ENCODE results near the gene GOLGA6L9. TPM values are rescaled to one million over a fixed set of nuclear protein-coding genes. Genes with fewer than 3 reads are reported as not detected.
"Not testable (repeated sequence)": the region's sequence is repeated elsewhere in the genome, so short reads cannot be mapped to it uniquely, and the experiment has no call there.

GOLGA6L9 gene
- total RNA-seq: 19.1 to 21.0 TPM (median 19.7 TPM) in 3 replicates

GRCh38 chr15:82429693-82430092 is at the start of gene GOLGA6L9:
GOLGA6L9 (plus strand) TSS chr15:82429816; CDS start chr15:82430080, 264 bp downstream.
- H3K36me3 Mint-ChIP-seq; H3K27me3 Mint-ChIP-seq (ENCODE audit: low read depth); H3K9me3 Mint-ChIP-seq; DNase-seq (ENCODE audit: low spot score in 2 of 2, unreplicated experiment in 2 of 2); H3K4me1 Mint-ChIP-seq; H3K4me3 Mint-ChIP-seq; H3K27ac Mint-ChIP-seq: not testable (repeated sequence)

- not testable (repeated sequence) for H3K36me3 Mint-ChIP-seq; H3K27ac Mint-ChIP-seq; H3K27me3 Mint-ChIP-seq (ENCODE audit: low read depth)
Observed at GRCh38 chr15:82381330-82381955, 48.2 kb upstream of the GOLGA6L9 start.

GRCh38 chr15:82387209-82387608 is 42.4 kb upstream of the GOLGA6L9 start:
- not testable (repeated sequence) for H3K27me3 Mint-ChIP-seq (ENCODE audit: low read depth); H3K4me3 Mint-ChIP-seq; H3K27ac Mint-ChIP-seq; H3K9me3 Mint-ChIP-seq; DNase-seq (ENCODE audit: low spot score in 2 of 2, unreplicated experiment in 2 of 2); H3K36me3 Mint-ChIP-seq
- peaks cover 25% of the 10 kb centered on the region for H3K4me1 Mint-ChIP-seq

More at GRCh38 chr15:82381330-82381955, 48.2 kb upstream of the GOLGA6L9 start:
- H3K4me3 Mint-ChIP-seq; DNase-seq (ENCODE audit: low spot score in 2 of 2, unreplicated experiment in 2 of 2); H3K4me1 Mint-ChIP-seq; H3K9me3 Mint-ChIP-seq: not testable (repeated sequence)

GRCh38 chr15:82390152-82390551 is 39.5 kb upstream of the GOLGA6L9 start:
- H3K36me3 Mint-ChIP-seq; H3K4me3 Mint-ChIP-seq; H3K9me3 Mint-ChIP-seq; H3K27ac Mint-ChIP-seq; DNase-seq (ENCODE audit: low spot score in 2 of 2, unreplicated experiment in 2 of 2); H3K27me3 Mint-ChIP-seq (ENCODE audit: low read depth): not testable (repeated sequence)
- peaks cover 25% of the 10 kb centered on the region for H3K4me1 Mint-ChIP-seq

- H3K36me3 Mint-ChIP-seq; H3K27me3 Mint-ChIP-seq (ENCODE audit: low read depth); H3K4me3 Mint-ChIP-seq; DNase-seq (ENCODE audit: low spot score in 2 of 2, unreplicated experiment in 2 of 2); H3K9me3 Mint-ChIP-seq: not testable (repeated sequence)
- Mint-ChIP-seq H3K27ac (peak overlapping the region; percentile 13), H3K4me1 (peaks cover 31% of the 10 kb centered on the region)
Observed at GRCh38 chr15:82392077-82392476, 37.5 kb upstream of the GOLGA6L9 start.

- H3K27me3 Mint-ChIP-seq (ENCODE audit: low read depth): no peaks in the 10 kb centered on the region
- H3K36me3 Mint-ChIP-seq: peaks cover 12% of the 10 kb centered on the region
- peaks cover 27% of the 10 kb centered on the region for H3K4me1 Mint-ChIP-seq
- no peak for TF ChIP-seq CTCF (IDR thresholded peaks at IDR 0.05; ENCODE audit: unreplicated experiment)
- peaks cover 14% of the 10 kb centered on the region for H3K9me3 Mint-ChIP-seq
- H3K27ac Mint-ChIP-seq: no peak overlapping the region
- DNase-seq (ENCODE audit: low spot score in 2 of 2, unreplicated experiment in 2 of 2): no peak
- no peak overlapping the region for H3K4me3 Mint-ChIP-seq
Observed at GRCh38 chr15:82393671-82394070, 35.9 kb upstream of the GOLGA6L9 start.

- H3K27ac Mint-ChIP-seq; DNase-seq (ENCODE audit: low spot score in 2 of 2, unreplicated experiment in 2 of 2); H3K4me3 Mint-ChIP-seq; H3K27me3 Mint-ChIP-seq (ENCODE audit: low read depth): not testable (repeated sequence)
- H3K4me1 Mint-ChIP-seq: peaks cover 32% of the 10 kb centered on the region
- peaks cover 10% of the 10 kb centered on the region for H3K9me3 Mint-ChIP-seq
- H3K36me3 Mint-ChIP-seq: peaks cover 12% of the 10 kb centered on the region
Observed at GRCh38 chr15:82395788-82396187, 33.8 kb upstream of the GOLGA6L9 start.

- H3K9me3 Mint-ChIP-seq: peaks cover 10% of the 10 kb centered on the region
- peaks cover 28% of the 10 kb centered on the region for H3K4me1 Mint-ChIP-seq
- H3K36me3 Mint-ChIP-seq: peaks cover 12% of the 10 kb centered on the region
- H3K27ac Mint-ChIP-seq: no peak overlapping the region
- no peak for TF ChIP-seq CTCF (IDR thresholded peaks at IDR 0.05; ENCODE audit: unreplicated experiment)
- H3K27me3 Mint-ChIP-seq (ENCODE audit: low read depth): no peaks in the 10 kb centered on the region
- no peak overlapping the region for H3K4me3 Mint-ChIP-seq
- no peak for DNase-seq (ENCODE audit: low spot score in 2 of 2, unreplicated experiment in 2 of 2)
Observed at GRCh38 chr15:82397817-82398216, 31.8 kb upstream of the GOLGA6L9 start.

GRCh38 chr15:82398785-82399184 is 30.8 kb upstream of the GOLGA6L9 start:
- H3K27me3 Mint-ChIP-seq (ENCODE audit: low read depth): no peaks in the 10 kb centered on the region
- DNase-seq (ENCODE audit: low spot score in 2 of 2, unreplicated experiment in 2 of 2): no peak
- no peak overlapping the region for H3K4me3 Mint-ChIP-seq
- H3K4me1 Mint-ChIP-seq: peaks cover 29% of the 10 kb centered on the region
- H3K27ac Mint-ChIP-seq: peak overlapping the region; percentile 34
- TF ChIP-seq CTCF (IDR thresholded peaks at IDR 0.05; ENCODE audit: unreplicated experiment): no peak
- H3K9me3 Mint-ChIP-seq: peaks cover 10% of the 10 kb centered on the region
- H3K36me3 Mint-ChIP-seq: peaks cover 12% of the 10 kb centered on the region

GRCh38 chr15:82399366-82400103 is 30.1 kb upstream of the GOLGA6L9 start:
- H3K4me3 Mint-ChIP-seq; DNase-seq (ENCODE audit: low spot score in 2 of 2, unreplicated experiment in 2 of 2); H3K27me3 Mint-ChIP-seq (ENCODE audit: low read depth); H3K27ac Mint-ChIP-seq: not testable (repeated sequence)
- Mint-ChIP-seq H3K4me1 (peaks cover 29% of the 10 kb centered on the region), H3K9me3 (peaks cover 10% of the 10 kb centered on the region), H3K36me3 (peaks cover 14% of the 10 kb centered on the region)

GRCh38 chr15:82401918-82402317 is 27.7 kb upstream of the GOLGA6L9 start:
- H3K27ac Mint-ChIP-seq; H3K4me3 Mint-ChIP-seq; DNase-seq (ENCODE audit: low spot score in 2 of 2, unreplicated experiment in 2 of 2); H3K27me3 Mint-ChIP-seq (ENCODE audit: low read depth): not testable (repeated sequence)
- Mint-ChIP-seq H3K9me3 (peaks cover 10% of the 10 kb centered on the region), H3K4me1 (peaks cover 23% of the 10 kb centered on the region), H3K36me3 (peaks cover 20% of the 10 kb centered on the region)

Measured in mesothelial cell of epicardium (in vitro differentiated cells).